ENCODE measurements around the gene P2RY8.
"Not testable (repeated sequence)": the region's sequence is repeated elsewhere in the genome, so short reads cannot be mapped to it uniquely, and the experiment has no call there.

DNA sequence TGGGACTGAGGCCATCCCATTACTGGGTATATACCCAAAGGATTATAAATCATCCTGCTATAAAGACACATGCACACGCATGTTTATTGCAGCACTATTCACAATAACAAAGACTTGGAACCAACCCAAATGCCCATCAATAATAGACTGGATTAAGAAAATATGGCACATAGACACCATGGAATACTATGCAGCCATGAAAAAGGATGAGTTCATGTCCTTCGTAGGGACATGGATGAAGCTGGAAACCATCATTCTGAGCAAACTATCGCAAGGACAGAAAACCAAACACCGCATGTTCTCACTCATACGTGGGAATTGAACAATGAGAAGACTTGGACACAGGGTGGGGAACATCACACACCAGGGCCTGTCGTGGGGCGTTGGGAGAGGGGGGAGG lies 27.1 kb upstream of the P2RY8 start:
- TF ChIP-seq POLR2A (IDR thresholded peaks at IDR 0.05) = not testable (repeated sequence)
- TF ChIP-seq, protein P1, sequence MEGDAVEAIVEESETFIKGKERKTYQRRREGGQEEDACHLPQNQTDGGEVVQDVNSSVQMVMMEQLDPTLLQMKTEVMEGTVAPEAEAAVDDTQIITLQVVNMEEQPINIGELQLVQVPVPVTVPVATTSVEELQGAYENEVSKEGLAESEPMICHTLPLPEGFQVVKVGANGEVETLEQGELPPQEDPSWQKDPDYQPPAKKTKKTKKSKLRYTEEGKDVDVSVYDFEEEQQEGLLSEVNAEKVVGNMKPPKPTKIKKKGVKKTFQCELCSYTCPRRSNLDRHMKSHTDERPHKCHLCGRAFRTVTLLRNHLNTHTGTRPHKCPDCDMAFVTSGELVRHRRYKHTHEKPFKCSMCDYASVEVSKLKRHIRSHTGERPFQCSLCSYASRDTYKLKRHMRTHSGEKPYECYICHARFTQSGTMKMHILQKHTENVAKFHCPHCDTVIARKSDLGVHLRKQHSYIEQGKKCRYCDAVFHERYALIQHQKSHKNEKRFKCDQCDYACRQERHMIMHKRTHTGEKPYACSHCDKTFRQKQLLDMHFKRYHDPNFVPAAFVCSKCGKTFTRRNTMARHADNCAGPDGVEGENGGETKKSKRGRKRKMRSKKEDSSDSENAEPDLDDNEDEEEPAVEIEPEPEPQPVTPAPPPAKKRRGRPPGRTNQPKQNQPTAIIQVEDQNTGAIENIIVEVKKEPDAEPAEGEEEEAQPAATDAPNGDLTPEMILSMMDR (IDR thresholded peaks at IDR 0.05 in 4 of 5, conservative IDR thresholded peaks at IDR 0.05 in 1 of 5) = not testable (repeated sequence)

All from gastrocnemius medialis (tissue), 4 donors.